Middle frontal gyrus (tissue), 1 donor: ENCODE measurements around the gene GRSF1.
"Not testable (repeated sequence)": the region's sequence is repeated elsewhere in the genome, so short reads cannot be mapped to it uniquely, and the experiment has no call there.

Source experiments
- DNase-seq: peaks from one replicate; pipeline ENCODE4 v3.0.0-alpha.2; 2015; ENCODE audit warnings: low spot score; ENCODE audit errors: extremely low spot score

Gene GRSF1, protein sequence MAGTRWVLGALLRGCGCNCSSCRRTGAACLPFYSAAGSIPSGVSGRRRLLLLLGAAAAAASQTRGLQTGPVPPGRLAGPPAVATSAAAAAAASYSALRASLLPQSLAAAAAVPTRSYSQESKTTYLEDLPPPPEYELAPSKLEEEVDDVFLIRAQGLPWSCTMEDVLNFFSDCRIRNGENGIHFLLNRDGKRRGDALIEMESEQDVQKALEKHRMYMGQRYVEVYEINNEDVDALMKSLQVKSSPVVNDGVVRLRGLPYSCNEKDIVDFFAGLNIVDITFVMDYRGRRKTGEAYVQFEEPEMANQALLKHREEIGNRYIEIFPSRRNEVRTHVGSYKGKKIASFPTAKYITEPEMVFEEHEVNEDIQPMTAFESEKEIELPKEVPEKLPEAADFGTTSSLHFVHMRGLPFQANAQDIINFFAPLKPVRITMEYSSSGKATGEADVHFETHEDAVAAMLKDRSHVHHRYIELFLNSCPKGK

DNA sequence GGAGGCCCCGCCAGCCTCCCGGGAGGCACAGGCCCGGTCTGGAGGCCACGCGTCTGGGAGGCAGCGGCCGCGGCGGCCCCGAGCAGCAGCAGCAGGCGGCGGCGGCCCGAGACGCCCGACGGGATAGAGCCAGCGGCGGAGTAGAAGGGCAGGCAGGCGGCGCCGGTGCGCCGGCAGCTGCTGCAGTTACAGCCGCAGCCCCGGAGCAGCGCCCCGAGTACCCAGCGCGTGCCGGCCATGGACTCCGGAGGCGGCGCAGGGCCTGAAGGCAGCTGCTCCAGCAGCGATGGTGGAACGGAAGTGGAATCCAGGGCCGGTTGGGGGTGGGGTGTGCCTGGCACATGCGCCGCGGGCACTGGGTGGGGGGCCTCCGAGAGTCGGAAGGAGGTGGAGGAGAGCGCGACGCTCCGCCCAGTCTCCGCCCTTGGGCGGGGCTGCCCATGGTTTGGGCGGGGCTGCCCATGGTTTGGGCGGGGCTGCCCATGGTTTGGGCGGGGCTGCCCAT is at the start of gene GRSF1:
Gene GRSF1, minus strand, starts transcription at position 302 of the 505 bp plus-strand sequence. Its CDS starts 63 bp downstream, at position 239.
- DNase-seq, result peak; percentile 77

DNA sequence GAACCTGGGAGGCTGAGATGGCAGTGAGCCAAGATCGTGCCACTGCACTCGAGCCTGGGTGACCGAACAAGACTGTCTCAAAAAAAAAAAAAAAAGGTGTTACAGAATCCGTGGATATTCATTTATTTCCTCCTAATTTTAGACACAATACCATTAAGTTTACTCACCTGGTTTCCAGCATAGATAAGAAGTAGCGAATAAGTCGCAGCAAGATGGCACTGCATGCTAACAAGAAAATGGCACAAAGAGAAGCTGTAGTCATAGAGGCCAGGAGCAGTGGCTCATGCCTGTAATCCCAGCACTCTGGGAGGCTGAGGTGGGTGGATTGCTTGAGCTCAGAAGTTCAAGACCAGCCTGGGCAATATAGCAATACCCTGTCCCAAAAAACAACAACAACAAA is 45.5 kb upstream of the GRSF1 start:
- DNase-seq, result no peak

DNA sequence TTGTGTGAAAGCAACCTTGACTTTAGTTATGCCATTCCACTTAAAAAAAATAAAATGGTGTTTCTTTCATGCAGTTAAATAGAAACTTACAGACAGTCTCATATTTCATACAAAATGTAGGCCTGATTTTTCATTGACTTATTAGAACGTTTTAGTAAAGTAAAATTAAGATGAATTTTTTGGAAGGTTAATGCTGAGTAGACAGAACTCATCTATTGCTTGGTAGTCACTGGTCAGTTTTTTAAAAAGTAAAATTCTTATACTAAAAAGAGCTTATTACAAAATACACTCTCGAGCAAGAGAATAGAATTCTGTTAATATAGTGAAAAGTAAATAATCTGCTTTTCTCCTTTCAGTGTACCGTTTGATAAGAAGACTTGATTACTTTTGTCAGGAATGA is 41.0 kb upstream of the GRSF1 start:
- DNase-seq, result no peak

DNA sequence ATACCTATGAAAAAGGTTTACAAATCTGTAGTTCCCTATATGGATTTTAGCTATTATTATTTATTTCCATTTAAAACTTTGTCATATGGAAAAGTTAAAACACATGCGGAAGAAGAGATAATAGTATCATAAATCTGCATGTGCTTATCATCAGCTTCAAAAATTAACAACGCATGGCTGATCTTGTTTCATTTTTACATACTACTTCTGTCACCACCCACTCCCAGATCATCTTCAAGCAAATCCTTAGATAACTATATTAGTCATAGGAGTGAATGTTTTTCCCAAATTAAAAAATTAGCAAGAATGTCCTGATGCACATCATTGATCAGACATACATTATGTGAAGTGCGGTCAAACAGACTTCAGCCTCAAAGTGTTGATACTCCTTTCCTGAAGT is 37.9 kb upstream of the GRSF1 start:
- no peak for DNase-seq

GRCh38 chr4:70874268-70875156 is 34.8 kb upstream of the GRSF1 start:
- DNase-seq, result no peak

GRCh38 chr4:70873216-70873615 is 33.5 kb upstream of the GRSF1 start:
- DNase-seq, result no peak

GRCh38 chr4:70868778-70869177 is 29.1 kb upstream of the GRSF1 start:
- no peak for DNase-seq

DNA sequence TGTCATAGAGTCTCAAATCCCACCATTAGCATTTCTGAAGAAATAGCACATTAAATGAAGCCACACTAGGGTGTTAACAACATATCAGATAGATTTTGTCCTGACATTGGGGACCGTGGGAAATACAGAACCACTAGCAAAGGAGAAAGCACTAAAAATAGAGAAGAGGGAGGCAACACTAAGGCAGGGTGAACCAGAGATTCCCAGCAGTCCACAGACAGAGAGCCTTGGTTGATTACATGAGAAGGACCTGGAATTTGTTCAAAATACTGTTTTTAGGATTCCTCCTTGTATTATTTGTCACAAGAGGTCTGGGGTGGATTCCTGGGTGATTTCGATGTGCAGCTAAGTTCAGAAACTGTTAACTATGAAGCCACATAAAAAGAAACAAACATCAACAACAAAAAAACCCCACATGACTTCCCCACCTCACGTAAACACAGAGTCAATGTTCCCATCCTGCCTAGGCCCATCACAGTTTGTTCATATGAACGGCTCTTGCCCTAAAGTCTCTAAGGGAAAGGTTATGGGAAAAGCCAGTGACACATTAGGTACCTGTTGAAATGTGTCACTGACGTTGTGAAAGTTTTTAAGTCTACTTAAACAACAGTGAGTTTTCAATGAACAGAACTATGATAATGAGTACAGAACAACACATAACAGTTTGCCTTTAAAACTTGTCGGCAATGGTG is 23.6 kb upstream of the GRSF1 start:
- no peak for DNase-seq

DNA sequence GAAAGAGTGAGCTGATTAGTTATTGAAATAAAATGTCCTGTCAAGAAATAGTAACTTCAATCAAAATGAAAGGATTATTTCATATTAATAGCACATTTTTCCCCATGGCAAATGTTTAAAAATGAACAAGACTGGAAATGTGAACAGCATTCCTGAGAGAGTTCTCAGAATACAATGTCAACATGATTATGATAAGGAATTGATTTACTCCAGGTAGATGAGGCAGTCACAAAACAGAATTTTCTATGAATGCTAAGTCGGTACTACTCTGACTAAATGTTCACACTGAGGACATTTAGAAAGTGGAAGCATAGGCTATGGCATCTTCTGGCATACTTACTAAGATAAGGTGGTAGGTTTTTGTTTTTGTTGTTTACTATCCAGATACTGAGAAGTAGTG is 19.4 kb upstream of the GRSF1 start:
- DNase-seq, result no peak

DNA sequence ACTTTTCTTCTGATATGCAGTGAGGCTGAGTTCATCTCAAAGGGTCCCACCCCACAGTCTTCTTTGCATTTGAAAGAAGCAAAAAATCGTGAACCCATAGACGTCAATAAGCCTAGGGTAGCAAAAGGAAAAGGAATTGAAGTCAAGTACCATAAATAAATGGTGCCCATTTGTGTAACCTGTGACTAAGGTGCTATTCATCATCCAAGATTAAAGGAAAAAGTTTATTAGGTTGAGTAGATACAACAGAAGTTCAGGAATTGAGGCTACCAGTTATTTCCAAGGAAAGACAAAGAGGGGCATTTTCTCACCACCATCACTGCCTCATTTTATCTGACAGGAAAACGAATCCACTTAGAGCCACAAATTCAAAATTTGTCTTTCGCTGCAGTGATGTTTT is 18.8 kb upstream of the GRSF1 start:
- DNase-seq, result no peak

DNA sequence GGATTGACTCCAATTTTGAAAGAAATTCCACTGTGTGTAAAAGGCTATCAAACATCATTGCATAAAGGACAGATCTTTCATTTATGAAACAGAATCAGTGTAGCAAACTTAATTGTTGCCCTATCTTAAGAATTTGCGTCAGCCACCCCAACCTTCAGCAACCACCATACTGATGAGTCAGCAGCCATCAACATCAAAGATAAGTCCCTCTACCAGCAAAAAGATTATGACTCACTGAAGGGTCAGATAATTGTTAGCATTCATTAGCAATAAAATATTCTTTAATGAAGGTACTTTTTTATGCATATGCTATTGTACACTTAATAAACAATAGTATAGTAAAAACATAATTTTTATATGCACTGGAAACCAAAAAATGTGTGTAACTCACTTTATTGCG is 15.8 kb upstream of the GRSF1 start:
- no peak for DNase-seq

- no peak for DNase-seq
Measured at GRCh38 chr4:70849291-70849690, 9.6 kb upstream of the GRSF1 start.

GRCh38 chr4:70844180-70844579 is 4.5 kb upstream of the GRSF1 start:
- DNase-seq, result no peak

DNA sequence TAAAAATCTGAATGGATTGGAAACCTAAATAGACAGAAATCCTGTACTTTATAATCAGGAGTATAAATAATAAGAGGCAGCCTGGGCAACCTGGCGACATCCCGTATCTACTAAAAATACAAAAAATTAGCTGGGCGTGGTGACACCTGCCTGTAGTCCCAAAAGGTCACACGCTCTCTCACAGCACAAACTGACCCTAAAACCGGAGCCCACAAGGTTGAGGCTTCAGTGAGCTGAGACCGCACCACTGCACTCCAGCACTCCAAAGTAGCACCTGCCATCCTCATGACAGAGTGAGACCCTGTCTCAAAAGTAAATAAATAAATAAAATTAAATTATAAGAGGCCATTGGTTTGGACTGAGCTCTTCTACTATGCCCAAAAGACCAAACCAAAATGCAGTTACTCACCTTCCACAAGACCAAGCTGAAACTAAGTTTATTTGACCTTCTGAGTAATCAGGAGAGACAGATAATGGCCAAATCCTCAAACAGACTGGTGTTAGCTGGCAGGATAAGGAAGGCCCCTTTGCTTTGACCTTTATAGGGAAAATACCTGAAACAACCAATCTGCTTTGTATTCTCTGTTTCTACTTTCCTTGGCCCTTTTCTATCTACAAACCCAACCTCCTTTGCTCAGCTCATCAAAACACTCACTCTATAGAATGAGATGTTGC is 3.2 kb upstream of the GRSF1 start:
- DNase-seq, result no peak

DNA sequence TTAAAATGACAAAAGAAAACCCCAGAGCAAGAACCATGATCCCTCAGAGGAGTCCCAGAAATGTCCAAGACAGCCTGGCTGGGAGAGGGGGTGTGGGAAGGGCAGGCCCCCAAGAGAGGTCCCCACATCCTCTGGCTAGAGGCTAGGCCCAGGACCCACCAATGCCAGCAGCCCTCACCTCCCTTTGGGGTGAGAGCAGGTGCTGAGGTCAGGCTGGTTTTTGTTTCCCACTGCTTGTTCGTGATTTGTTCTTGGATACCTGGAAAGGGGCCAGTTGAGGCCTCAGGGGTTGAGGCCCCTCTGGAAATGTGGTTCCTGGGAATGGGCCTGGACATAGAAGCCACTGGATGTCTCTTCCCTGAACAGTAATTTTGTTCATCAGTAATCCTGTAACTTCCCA is 2.3 kb upstream of the GRSF1 start:
- DNase-seq, result no peak

DNA sequence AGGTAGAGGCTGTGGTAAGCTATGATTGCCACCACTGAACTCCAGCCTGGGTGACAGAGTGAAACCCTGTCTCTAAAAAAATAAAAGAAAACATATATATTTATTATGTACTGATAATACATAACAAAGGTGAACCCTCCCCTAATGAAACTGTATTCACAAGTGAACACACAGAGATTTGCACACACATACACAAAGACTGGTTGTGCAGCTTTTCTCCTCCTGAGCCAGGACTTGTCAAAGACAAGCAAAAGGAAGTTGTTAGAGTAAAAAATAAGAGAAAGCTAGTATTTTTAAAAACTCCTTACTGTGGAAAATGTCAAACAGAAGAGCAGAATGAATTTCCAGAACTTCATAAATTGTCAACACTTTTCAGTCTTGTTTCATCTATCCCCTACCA is 1.5 kb upstream of the GRSF1 start:
- no peak for DNase-seq

GRCh38 chr4:70840631-70841030 is 941 bp upstream of the GRSF1 start:
- not testable (repeated sequence) for DNase-seq

DNA sequence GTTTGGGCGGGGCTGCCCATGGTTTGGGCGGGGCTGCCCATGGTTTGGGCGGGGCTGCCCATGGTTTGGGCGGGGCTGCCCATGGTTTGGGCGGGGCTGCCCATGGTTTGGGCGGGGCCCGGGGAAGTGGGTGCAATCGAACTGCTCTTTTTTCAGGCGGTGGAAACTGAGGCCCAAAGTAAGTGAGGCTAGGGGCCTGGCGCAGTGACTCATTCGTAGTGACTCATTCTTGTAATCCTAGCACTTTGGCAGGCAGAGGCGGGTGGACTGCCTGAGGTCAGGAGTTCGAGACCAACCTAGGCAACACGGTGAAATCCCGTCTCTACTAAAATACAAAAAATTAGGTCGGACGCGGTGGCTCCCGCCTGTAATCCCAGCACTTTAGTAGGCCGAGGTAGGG is 447 bp upstream of the GRSF1 start:
- DNase-seq, result not testable (repeated sequence)

DNA sequence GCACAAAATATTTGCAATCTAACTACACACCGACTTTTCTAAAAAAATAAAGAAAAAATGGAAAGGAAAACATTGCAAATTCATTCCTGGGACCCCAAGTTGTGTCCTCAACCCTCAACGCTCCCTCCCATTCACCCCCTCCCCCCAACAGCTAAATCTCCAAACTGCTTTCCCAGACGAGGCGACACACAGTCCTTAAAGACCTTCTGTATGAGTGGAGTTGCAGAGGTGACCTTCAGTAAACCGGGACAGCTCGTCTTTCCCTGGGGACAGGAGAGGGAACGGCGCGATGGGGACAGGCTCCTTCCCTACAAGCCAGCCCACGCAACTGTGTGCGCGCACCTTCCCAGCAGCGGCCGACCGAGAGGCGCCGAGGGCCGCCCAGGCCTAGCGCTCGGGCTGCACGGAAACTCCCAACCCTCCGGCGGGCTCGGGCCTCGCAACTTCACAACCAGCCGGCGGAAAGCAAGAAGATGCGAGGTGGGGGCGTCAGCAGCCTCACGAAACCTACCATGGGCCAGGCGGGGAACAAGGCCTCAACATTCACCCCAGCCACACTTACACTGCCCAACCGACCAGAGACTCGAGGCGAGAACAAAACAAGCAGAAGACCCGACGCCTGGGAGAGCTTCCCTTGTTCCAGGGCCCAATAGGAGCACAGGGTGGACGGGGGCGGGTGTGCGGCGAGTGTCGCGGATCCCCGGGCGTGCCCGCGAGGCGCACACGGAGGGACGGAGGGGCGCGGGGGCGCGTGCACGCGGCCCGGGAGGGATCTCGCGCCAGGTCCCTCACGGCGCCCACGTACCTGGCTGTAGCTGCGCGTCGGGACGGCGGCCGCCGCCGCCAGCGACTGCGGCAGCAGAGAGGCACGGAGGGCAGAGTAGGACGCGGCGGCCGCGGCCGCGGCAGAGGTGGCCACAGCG is 763 bp downstream of the GRSF1 start:
- DNase-seq, result peak; percentile 11

GRCh38 chr4:70838204-70838603 is 1.5 kb downstream of the GRSF1 start:
- DNase-seq, result no peak
